GM18519 (cell line): ENCODE data around the gene LYPLAL1.
"Not testable (repeated sequence)": the region's sequence is repeated elsewhere in the genome, so short reads cannot be mapped to it uniquely, and the experiment has no call there.

Experiments
- ATAC-seq: cut with Tn5 transposase; IDR thresholded peaks from one replicate; pipeline ENCODE4 v1.9.1; 2021; ENCODE audit warnings: mild to moderate bottlenecking, moderate library complexity; ENCODE audit not compliant: unreplicated experiment, low FRiP score

LYPLAL1 gene

DNA sequence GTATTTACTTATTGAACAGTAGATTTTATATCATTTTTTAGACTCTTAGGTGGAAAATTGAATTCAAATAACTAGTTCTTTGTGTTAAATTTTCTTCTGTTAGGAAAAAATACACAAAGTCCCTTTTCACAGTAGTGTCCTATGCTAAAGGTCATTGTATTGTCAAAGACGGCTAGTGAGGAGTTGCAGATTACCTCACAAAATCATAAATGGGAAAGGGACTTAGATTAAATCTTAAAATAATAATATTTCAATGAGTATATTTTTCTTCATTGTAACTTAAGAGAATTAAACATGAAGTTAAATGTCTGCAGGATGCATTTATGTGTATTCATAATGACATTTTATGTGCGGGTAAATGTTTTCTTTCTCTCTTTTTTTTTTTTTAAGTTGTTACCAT lies 32.7 kb downstream of the LYPLAL1 start:
- ATAC-seq: no peak

DNA sequence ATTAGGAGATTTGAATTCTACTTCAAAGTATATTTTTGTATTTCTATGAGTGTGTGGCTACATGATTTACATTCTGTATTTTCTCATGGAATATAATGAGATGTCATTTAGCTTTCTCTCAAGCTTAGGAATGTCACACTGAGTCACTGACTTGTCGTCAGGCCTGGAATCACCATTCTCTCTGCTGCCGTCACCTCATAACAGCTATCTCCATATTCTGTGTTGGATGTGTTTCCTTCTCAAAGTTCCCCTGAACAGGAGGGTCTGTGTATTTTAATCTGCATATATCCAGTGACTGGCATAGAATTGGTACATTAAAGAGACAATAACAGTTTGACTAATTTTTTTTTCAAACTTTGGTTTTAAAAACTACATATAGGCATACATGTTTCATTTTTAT lies 35.9 kb downstream of the LYPLAL1 start:
- no peak for ATAC-seq

DNA sequence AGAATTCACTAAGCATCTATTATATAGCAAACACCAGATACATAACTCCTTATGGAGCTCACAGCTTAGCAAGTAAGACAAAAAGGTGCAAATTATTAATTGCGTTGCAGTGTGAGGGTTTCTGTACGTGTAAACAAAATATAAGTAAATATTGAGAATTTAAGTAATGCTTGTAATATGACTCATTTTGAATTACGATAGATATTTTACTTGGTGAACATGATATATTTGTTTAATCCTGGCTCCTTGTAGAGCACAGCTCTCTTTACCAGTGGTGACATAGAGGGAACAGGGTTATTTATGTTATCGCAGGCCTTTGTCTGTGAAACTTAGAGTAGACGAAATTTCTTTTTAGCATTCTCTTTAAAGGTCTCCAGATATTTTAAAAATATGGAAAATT lies 36.4 kb downstream of the LYPLAL1 start:
- ATAC-seq: no peak

DNA sequence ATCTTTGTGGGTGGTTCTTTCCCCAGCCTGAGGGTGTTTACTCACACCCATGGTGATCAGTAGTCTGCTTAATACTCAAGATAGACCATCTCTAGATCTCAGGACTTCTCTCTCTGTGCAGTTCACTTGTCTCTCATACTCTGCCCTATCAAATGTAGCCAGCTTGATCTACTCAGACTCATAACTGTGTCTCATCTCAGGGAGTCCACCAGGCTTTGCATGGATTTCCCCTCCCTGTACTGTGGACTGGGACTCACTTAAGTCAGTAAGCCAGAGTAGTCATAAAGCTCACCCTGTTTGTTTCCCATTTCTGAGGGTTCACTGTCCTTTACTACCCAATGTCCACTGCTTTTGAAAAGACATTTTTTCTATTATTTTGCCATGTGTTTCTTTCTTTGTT lies 41.8 kb downstream of the LYPLAL1 start:
- ATAC-seq: no peak

DNA sequence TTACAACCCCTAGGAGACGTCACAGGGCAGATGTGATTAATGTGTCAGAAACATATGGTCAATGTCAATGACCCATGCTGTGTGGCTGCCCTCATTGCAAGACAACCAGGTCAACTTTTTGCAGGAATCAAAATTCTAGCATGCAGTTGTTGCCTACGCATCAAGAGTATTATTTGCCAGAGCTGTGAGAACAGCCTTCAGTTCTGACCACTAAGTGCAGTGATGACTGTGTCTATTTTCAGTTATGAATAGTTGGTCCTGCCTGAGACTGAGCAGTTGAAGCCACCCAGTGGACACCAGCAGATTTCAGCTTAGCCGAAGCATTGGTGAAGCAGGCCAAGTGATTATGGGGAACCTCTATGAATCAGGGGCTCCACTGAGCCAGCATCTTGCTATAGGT lies 47.3 kb downstream of the LYPLAL1 start:
- ATAC-seq: peak; percentile 86

DNA sequence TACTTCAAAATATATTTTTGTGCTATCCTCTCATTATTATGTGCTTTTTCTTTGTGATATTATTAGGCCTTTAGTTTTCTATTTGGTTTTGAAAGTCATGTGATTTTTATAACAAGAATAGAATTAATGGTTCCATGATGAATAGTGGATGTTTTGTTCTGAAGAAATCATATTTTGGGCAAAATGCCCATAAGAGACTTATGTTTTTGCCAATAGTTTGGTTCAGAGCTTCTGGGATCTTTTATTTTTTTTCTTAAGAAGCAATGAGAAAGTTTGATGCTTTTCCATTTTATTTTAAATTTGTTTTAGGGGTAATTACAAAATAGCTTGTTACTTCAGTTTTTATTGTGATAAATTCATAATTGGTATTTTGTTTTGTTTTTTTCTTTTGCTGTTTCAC lies 49.8 kb downstream of the LYPLAL1 start:
- no peak for ATAC-seq

DNA sequence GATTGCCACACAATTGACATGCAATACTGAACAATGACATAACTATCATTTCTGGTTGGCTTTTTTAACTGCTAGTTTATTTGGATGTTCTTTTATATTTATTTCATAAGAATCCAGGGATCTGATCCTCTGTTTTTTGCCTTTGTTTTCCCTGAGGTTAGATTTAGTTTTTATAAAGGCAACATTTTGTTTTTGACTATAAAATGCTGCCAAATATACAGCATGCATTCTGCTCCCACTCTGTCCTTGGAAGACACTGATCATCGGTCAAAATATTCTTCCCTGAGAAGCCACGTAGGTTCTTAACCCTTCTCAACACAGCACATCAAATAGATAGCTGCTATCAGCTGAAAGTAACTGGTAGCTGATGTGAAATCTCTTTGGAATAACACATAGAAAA lies 52.5 kb downstream of the LYPLAL1 start:
- no peak for ATAC-seq

DNA sequence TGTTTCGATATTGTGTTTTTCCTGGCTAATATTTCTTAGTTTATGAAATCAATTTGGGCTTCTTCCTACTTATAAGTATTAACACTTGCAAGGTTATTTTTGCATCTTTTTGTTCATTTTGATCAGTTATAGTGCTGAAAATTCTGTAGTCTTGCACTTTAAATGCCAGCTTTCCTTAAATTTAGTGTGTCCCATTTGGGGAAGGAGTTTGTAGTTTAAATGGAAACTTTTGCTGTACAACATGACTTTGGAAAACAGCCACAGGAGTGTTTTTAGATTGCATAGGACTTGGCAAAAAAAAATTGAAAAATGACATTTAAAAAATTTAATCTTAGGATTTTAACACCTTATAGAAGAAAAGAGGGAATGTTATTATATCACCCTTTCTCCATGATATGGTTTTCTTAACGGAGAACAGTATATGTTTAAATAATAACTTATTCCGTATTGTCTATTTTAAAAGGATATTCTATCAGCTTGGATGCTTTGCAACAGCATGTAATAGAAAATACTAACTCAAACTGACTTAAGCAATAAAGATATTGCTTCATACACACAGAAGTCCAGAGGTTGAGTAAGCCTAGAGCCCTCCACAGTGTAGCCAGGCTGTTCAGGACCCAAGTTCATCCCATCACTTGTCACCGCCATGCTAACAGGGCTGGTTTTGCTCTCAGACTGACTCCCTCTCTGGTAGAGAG lies 53.8 kb downstream of the LYPLAL1 start:
- ATAC-seq: no peak

DNA sequence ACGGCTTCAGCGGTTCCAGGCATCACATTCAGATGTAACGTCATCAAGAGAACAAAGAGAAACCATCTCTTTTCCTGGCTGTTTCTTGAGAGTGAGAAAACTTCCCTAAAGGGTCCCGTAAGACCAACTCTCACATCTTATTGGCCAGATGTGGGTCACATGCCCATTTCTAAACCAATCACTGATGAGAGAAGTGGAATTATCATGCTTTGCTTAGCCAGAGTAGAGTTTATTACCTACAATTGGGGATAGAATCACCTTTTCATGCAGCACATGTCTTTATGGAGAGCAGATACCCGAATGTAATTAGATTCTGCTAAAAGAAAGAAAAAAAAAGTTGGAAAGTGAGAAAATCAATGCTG lies 54.4 kb downstream of the LYPLAL1 start:
- ATAC-seq: no peak

DNA sequence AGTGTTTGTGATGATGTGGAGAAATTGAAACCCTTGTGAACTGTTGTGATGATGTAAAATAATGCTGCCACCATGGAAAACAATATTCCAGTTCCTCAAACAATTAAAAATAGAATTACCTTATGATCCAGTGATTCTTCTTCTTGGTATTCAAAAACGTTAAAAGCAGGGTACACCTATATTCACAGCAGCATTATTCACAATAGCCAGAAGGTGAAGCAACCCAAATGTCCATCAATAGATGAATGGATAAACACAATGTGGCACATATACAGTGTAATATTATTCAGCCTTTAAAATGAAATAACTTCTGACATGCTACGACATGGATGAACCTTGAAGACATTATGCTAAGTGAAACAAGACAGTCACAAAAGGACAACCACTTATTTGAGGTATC lies 59.2 kb downstream of the LYPLAL1 start:
- no peak for ATAC-seq

DNA sequence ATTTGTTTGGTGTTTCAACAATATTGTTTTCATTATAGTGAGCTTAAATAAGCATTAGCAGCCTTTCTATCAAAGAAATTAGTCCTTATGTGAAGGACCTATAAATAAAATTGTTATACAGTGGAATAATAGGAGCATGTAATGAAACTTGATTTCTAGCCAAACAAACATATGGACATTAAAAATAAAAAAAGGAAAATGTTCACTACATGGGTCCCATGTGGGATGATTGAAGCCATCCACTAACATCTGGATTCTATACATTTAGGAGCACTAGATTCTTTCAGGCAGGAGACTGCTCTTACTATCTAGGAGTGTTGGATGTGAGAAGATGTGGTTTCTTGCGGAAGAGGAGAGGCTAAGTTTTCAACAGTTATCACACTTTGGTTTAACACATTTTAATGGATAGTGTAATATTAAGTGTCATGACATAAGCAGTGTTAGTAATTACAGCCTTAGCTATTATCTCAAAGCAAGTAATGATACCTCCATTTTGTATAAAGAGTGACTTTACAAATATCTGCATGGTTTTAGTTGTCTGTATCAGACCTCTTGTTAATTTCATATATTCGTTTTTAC lies 62.3 kb downstream of the LYPLAL1 start:
- no peak for ATAC-seq

DNA sequence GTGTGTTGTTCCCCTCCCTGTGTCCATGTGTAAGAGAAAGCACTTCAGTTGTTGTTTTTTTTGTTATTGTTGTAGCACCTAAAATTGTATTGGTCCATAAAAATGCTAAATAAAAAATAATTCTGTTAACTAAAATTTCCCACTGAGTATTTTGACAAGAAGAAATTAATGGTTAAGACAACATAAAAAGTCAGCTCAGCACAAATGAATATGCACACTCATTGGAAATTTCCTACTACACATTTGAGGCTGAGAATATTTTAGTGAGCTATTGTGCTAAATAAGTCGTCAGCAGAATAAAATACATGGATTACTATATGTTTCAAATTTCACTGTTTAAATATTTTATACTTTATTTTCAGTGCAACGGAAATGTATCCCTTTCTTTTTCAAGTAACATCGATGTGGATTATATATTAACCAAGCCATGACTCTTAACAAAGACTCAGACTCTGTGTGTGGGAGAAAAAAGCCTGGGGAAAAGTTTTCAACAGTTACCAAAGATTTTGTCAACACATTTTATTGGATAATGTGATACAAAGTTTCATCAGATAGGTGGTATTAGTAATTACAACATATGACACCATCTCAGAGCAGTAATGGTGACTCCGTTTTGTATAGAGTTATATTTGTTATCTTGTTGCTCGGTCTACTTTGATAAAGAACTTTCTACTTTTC lies 63.4 kb downstream of the LYPLAL1 start:
- ATAC-seq: no peak

DNA sequence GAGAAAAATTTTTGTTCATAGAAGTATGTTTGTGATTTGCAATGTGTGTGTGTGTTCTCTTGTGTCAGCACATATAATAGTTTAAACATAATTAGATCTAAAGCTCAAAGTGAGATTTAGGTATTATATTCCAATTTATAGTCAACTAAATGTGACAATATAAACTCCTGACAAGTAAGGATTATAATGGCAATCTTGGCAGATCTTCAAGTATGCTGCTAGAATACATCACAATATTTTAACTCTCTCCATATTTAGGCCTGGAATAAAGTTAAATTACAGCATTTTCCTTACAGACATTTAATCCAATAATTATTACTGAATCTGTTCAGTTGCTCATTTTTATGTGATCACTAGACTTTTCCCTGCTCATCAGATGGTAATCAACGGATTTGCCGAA lies 65.8 kb downstream of the LYPLAL1 start:
- ATAC-seq: no peak

DNA sequence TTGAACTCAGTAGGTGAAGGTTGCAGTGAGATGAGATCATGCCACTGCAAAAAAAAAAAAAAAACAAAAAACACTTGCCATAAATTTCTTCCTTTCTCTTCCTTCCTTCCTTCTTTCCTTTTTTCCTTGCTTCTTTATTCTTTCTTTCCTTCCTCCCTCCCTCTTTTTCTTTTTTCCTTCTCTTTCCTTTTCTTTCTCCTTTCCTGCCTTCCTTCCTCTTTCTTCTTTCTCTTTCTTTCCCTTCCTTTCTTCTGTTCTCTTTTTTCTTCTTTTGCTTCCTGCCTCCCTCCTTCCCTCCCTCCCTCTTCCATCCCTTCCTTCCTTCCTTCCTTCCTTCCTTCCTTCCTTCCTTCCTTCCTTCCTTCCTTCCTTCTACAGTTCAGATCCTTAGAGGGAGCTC lies 71.2 kb downstream of the LYPLAL1 start:
- no peak for ATAC-seq

DNA sequence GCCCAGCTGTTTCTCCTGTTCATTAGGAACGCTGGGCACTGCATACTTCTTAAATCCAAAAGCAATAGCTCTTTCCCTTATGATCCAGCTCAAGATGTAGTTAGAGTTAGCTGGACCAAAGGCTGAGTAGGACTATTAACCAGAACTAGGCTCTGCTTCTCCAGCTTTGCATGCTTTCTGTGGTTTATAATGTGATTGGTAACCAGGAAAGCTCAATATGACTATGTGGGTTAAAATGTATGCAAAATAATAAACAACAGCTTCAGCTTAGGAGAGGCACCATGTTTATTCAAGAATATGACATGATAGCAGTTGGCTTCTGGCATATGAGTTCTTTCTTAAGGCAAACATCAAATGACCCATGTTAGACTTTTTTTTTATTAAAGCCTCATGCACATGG lies 73.8 kb downstream of the LYPLAL1 start:
- ATAC-seq: no peak

DNA sequence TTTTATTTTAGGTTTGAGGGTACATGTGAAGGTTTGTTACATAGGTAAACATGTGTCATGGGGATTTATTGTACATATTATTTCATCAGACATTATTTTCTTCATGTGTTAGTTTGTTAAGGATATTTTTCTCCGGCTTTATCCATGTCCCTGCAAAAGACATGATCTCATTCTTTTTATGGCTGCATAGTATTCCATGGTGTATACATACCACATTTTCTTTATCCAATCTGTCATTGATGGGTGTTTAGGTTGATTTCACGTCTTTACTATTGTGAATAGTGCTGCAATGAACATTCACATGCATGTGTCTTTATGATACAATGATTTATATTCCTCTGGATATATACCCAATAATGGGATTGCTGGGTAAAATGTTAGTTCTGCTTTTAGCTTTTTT lies 76.8 kb downstream of the LYPLAL1 start:
- ATAC-seq: not testable (repeated sequence)

DNA sequence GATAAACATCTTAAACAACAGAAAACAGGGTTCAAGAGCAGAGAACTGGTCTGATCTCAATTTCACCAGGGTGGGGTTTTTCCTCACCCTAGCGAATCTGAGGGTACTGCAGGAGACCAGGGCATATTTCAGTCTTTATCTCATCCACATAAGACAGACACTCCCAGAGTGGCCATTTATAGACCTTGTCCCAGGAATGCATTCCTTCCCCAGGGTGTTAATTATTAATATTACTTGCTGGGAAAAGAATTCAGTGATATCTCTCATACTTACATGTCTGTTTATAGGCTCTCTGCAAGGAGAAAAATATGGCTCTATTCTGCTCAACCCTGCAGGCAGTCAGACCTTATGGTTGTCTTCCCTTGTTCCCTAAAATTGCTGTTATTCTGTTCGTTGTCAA lies 84.1 kb downstream of the LYPLAL1 start:
- ATAC-seq: no peak

DNA sequence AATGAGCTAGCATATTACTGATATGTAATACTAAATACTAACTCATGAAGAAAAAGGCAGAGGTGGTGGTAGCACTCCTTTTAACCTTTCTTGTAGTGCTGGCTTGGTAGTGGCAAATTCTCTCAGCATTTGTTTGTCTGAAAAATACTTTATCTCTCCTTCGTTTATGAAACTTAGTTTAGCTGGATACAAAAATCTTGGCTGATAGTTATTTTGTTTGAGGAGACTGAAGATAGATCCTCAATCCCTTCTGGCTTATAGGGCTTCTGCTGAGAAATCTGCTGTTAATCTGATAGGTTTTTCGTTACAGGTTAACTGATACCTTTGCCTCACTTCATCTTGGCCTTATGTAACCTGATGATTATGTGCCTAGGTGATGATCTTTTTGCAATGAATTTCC lies 87.8 kb downstream of the LYPLAL1 start:
- no peak for ATAC-seq
